IMR-90 (cell line): ENCODE data around the gene APCDD1L. TPM values are rescaled to one million over a fixed set of nuclear protein-coding genes. Genes with fewer than 3 reads are reported as not detected.

Experiments used
- ATAC-seq: fragments of 200-7000 bp; cut with Tn5 transposase; 2 replicates; pipeline ENCODE4 v1.9.1; 2020; ENCODE audit warnings: low read depth, mild to moderate bottlenecking, moderate library complexity
- BruUV-seq: library from RNA; stranded (reverse); fragments of 400-500 nt; replicated peaks from 2 replicates; lab custom pipeline; 2021; lab: Mats Ljungman, UMichigan
- CTCF ChIA-PET: fragments of 300-600 bp; formaldehyde crosslinking; extraction: SDS; loops from one replicate; lab custom pipeline; 2021; ENCODE audit warnings: antibody characterized with exemption; lab: Yijun Ruan, JAX
- POLR2A ChIA-PET: fragments of 300-600 bp; sonication (Branson Sonifier 250); formaldehyde crosslinking; loops from one replicate; lab custom pipeline; 2022; ENCODE audit warnings: antibody characterized with exemption; ENCODE audit not compliant: unreplicated experiment; lab: Charles Lee
- DNase-seq: peaks from one replicate; pipeline ENCODE4 v3.0.0; 2013
- H2AFZ ChIP-seq: replicated peaks from 2 replicates; pipeline ENCODE3; 2013; ENCODE audit warnings: low read length, mild to moderate bottlenecking; ENCODE audit not compliant: poor library complexity
- H2AK5ac ChIP-seq: 2 replicates; pipeline ENCODE4 v1.6.1; 2013; ENCODE audit warnings: low read depth, low read length, inconsistent platforms
- H2AK9ac ChIP-seq: replicated peaks from 2 replicates; pipeline ENCODE3; 2013; ENCODE audit warnings: mild to moderate bottlenecking, low read depth, low read length, moderate library complexity; ENCODE audit not compliant: poor library complexity
- H2BK120ac ChIP-seq: 2 replicates; pipeline ENCODE4 v1.6.1; 2013; ENCODE audit warnings: low read depth, low read length, inconsistent platforms
- H2BK15ac ChIP-seq: 3 replicates; pipeline ENCODE4 v1.6.1; 2013; ENCODE audit warnings: low read depth, low read length, inconsistent platforms
- H2BK20ac ChIP-seq: 2 replicates; pipeline ENCODE4 v1.6.1; 2013; ENCODE audit warnings: low read depth, mild to moderate bottlenecking, inconsistent platforms, low read length, moderate library complexity
- H2BK5ac ChIP-seq: 2 replicates; pipeline ENCODE4 v1.6.1; 2013; ENCODE audit warnings: mild to moderate bottlenecking, low read depth, low read length, inconsistent platforms; ENCODE audit not compliant: poor library complexity, severe bottlenecking
- H3K14ac ChIP-seq: replicated peaks from 2 replicates; pipeline ENCODE4 v1.6.1; 2013; ENCODE audit warnings: low read depth, low read length, inconsistent platforms
- H3K18ac ChIP-seq: 2 replicates; pipeline ENCODE4 v1.6.1; 2013; ENCODE audit warnings: low read depth, low read length, control low read depth
- H3K23ac ChIP-seq: 2 replicates; pipeline ENCODE4 v1.6.1; 2013; ENCODE audit warnings: low read depth, low read length, inconsistent platforms
- H3K27ac ChIP-seq: 2 replicates; pipeline ENCODE4 v1.5.1; 2013; ENCODE audit warnings: mild to moderate bottlenecking, control low read depth, low read length; ENCODE audit not compliant: insufficient read depth
- H3K27me3 ChIP-seq: 2 replicates; pipeline ENCODE4 v1.6.1; 2013; ENCODE audit warnings: low read length; ENCODE audit not compliant: control insufficient read depth, insufficient read depth
- H3K36me3 ChIP-seq: 2 replicates; pipeline ENCODE4 v1.6.1; 2013; ENCODE audit warnings: low read length, mixed read lengths; ENCODE audit not compliant: control insufficient read depth, insufficient read depth
- H3K4ac ChIP-seq: 2 replicates; pipeline ENCODE4 v1.6.1; 2013; ENCODE audit warnings: low read depth, low read length, inconsistent platforms
- H3K4me1 ChIP-seq: 2 replicates; pipeline ENCODE4 v1.6.1; 2013; ENCODE audit warnings: low read length, mixed read lengths; ENCODE audit not compliant: control insufficient read depth, insufficient read depth
- H3K4me2 ChIP-seq: 2 replicates; pipeline ENCODE4 v1.6.1; 2013; ENCODE audit warnings: low read depth, mild to moderate bottlenecking, control low read depth, low read length, moderate library complexity
- H3K4me3 ChIP-seq: 2 replicates; pipeline ENCODE4 v1.5.1; 2013; ENCODE audit warnings: low read depth, mild to moderate bottlenecking, control low read depth, low read length, moderate library complexity; ENCODE audit not compliant: insufficient read depth
- H3K56ac ChIP-seq: 2 replicates; pipeline ENCODE4 v1.6.1; 2013; ENCODE audit warnings: low read length, inconsistent platforms; ENCODE audit not compliant: insufficient read depth; ENCODE audit errors: extremely low read depth
- H3K79me1 ChIP-seq, 2 experiments: 2 replicates each; pipeline ENCODE4 v1.6.1; 2013; ENCODE audit warnings: low read length in 2 of 2, inconsistent platforms in 1 of 2, low read depth in 1 of 2
- H3K9ac ChIP-seq: 2 replicates; pipeline ENCODE4 v1.6.1; 2013; ENCODE audit warnings: low read depth, low read length, control low read depth
- H3K9me1 ChIP-seq: 2 replicates; pipeline ENCODE4 v1.6.1; 2013; ENCODE audit warnings: low read length, inconsistent platforms; ENCODE audit not compliant: insufficient read depth
- H3K9me3 ChIP-seq: 2 replicates; pipeline ENCODE4 v1.6.1; 2013; ENCODE audit warnings: low read length; ENCODE audit not compliant: control insufficient read depth, insufficient read depth
- H4K20me1 ChIP-seq: 2 replicates; pipeline ENCODE4 v1.6.1; 2013; ENCODE audit warnings: low read length, inconsistent platforms; ENCODE audit not compliant: insufficient read depth
- H4K5ac ChIP-seq: 2 replicates; pipeline ENCODE4 v1.6.1; 2013; ENCODE audit warnings: mild to moderate bottlenecking, low read depth, low read length, control low read depth
- H4K8ac ChIP-seq, 2 experiments: 2 replicates each; pipeline ENCODE4 v1.6.1; 2013; ENCODE audit warnings: low read depth in 2 of 2, low read length in 2 of 2, control low read depth in 1 of 2, inconsistent platforms in 1 of 2
- H4K91ac ChIP-seq: 2 replicates; pipeline ENCODE4 v1.6.1; 2013; ENCODE audit warnings: low read depth, low read length, inconsistent platforms; ENCODE audit not compliant: insufficient read depth
- NFE2L2 ChIP-seq: fragments of 150-350 bp; IDR thresholded peaks from 2 replicates; pipeline ENCODE4 v1.6.1; 2016; ENCODE audit warnings: low read depth, mild to moderate bottlenecking, low read length
- RAD21 ChIP-seq: IDR thresholded peaks from 2 replicates; pipeline ENCODE4 v1.6.1; 2012; ENCODE audit warnings: low read length, improper control_type of control experiment
- WGBS, 2 experiments: methylation state at CpG; one replicate each; pipeline versions ENCODE4 v1.1.5 to v1.1.7; 2013; ENCODE audit warnings: missing lambda C conversion rate in 2 of 2; ENCODE audit not compliant: insufficient read length in 1 of 2; ENCODE audit errors: extremely low coverage in 2 of 2; 5-methylcytosine and 5-hydroxymethylcytosine counted together
- dilution Hi-C: fragments of 300-500 bp; cut with HindIII; formaldehyde crosslinking; loops from one replicate; pipeline ENCODE4 v1.14.3; 2018; ENCODE audit warnings: low sequenced_read_pairs; ENCODE audit not compliant: unreplicated experiment
- in situ Hi-C: fragments of 300-500 bp; cut with MboI; formaldehyde crosslinking; loops from 3 replicates; pipeline ENCODE4 v1.14.3; 2019; ENCODE audit warnings: low sequenced_read_pairs, inconsistent platforms, mixed read lengths
- intact Hi-C: fragments of 100-400 bp; cut with micrococcal nuclease; formaldehyde crosslinking; loops from 2 replicates; pipeline ENCODE4 v1.10.0; 2022
- polyA plus RNA-seq, 3 experiments: library from polyadenylated mRNA; depleted of rRNA; stranded (reverse); fragments of >200 nt; gene quantifications; 2 replicates each; pipeline ENCODE4 v1.2.3, GENCODE V29; 2012; ENCODE audit warnings: low replicate concordance in 1 of 3
- total RNA-seq: library from RNA; depleted of rRNA; stranded (reverse); fragments of >200 nt; gene quantifications from 2 replicates; pipeline ENCODE4 v1.2.3, GENCODE V29; 2012

The APCDD1L gene
- total and polyA plus RNA-seq, 2 of the 4 experiments (the other 2 are of a cell fraction), result 2.5 to 18.3 TPM

- WGBS, 2 experiments, result no CpG with 5 or more reads among the region's 1 CpG
- Histone ChIP-seq H3K9me1 (peaks cover 39% of the 10 kb centered on the region), H2AK9ac (no peak overlapping the region), H3K9ac (no peak overlapping the region), H3K79me1 (peaks cover 62 to 89% of the 10 kb centered on the region in 2 experiments), H3K18ac (peak overlapping the region; percentile 45; the same call in 1 of the 2 replicates), H2AFZ (no peak overlapping the region), H3K27ac (peak overlapping the region; percentile 69; the same call in 1 of the 2 replicates), H2BK20ac (no peak overlapping the region), H3K4me2 (0 out of 2 replicates have a peak overlapping the region, but pooled peaks have one; percentile 19), H2BK15ac (no peak overlapping the region), H3K4me3 (no peak overlapping the region), H3K9me3 (no peaks in the 10 kb centered on the region), H3K27me3 (no peaks in the 10 kb centered on the region), H3K56ac (no peak overlapping the region), H2BK5ac (peak overlapping the region; percentile 6), H2AK5ac (peak overlapping the region; percentile 38; the same call in 1 of the 2 replicates), H4K8ac (no peak overlapping the region), H3K4me1 (peaks cover 21% of the 10 kb centered on the region), H3K36me3 (peaks cover 13% of the 10 kb centered on the region), H4K20me1 (peaks cover 69% of the 10 kb centered on the region), H4K91ac (no peak overlapping the region), H2BK120ac (no peak overlapping the region), H3K4ac (peak overlapping the region; percentile 24; the same call in 1 of the 2 replicates), H4K5ac (no peak overlapping the region; the same call in 1 of the 2 replicates), H3K23ac (no peak overlapping the region), H3K14ac (0 out of 2 replicates have a peak overlapping the region, but pooled peaks have one; percentile 16)
- in situ Hi-C loops (loop anchor here (10.0 kb wide), 1 partner anchor 199 kb away; no protein-coding TSS in a partner anchor), dilution Hi-C loops (no loop called here), intact Hi-C loops (loop anchor here (5.0 kb wide), 1 partner anchor 196 kb away; no protein-coding TSS in a partner anchor)
- POLR2A ChIA-PET, result no interaction called here
- DNase-seq (peak; percentile 89), ATAC-seq (peak; percentile 93)
- CTCF ChIA-PET, result interaction anchor here (0.5 kb wide), 1 partner anchor 233 kb away, joined by 3 read pairs; no protein-coding TSS in a partner anchor
- BruUV-seq, result no TSS peak
- TF ChIP-seq NFE2L2, result no peak
- TF ChIP-seq RAD21, result peak; percentile 13; the same call in 1 of the 2 replicates
These were observed 81.4 kb downstream of the APCDD1L start for GRCh38 chr20:58433759-58434158.
